HCT116 (cell line): ENCODE data around the gene FRMPD1. TPM values are rescaled to one million over a fixed set of nuclear protein-coding genes. Genes with fewer than 3 reads are reported as not detected.
"Not testable (repeated sequence)": the region's sequence is repeated elsewhere in the genome, so short reads cannot be mapped to it uniquely, and the experiment has no call there.

Experiments used
- ATAC-seq: fragments of 200-7000 bp; cut with Tn5 transposase; 2 replicates; pipeline ENCODE4 v1.9.1; 2020; ENCODE audit warnings: mild to moderate bottlenecking, moderate library complexity
- BruUV-seq: library from RNA; stranded (reverse); fragments of 400-500 nt; replicated peaks from 2 replicates; lab custom pipeline; 2021; lab: Mats Ljungman, UMichigan
- CTCF ChIA-PET: fragments of 300-600 bp; sonication (Branson Sonifier 250); formaldehyde crosslinking; loops from one replicate; lab custom pipeline; 2021; ENCODE audit warnings: antibody characterized with exemption; lab: Charles Lee
- POLR2A ChIA-PET: fragments of 300-600, 350-600 bp; sonication (Branson Sonifier 250); formaldehyde crosslinking; loops from one replicate; lab custom pipeline; 2021; ENCODE audit warnings: antibody characterized with exemption; lab: Charles Lee
- RAD21 ChIA-PET, 2 experiments: fragments of 300-600 bp; sonication (Branson Sonifier 250); formaldehyde crosslinking; loops; one replicate each; lab custom pipeline; 2023; ENCODE audit warnings: low total read pairs in 2 of 2; ENCODE audit not compliant: uncharacterized antibody in 2 of 2, unreplicated experiment in 2 of 2, low non-redundant PET in 1 of 2; lab: Charles Lee
- DNase-seq: peaks from one replicate; pipeline ENCODE4 v3.0.0-alpha.2; 2010; ENCODE audit warnings: low read depth, low spot score
- H2AFZ ChIP-seq: fragments of 200-600 bp; shearing (Covaris generic), sonication (generic); 2 replicates; pipeline ENCODE4 v1.6.1; 2017; ENCODE audit warnings: low read depth, mixed run types, mixed read lengths, antibody characterized with exemption, low read length; ENCODE audit not compliant: poor library complexity, severe bottlenecking
- H3K27ac ChIP-seq: 2 replicates; pipeline ENCODE4 v1.5.1; 2012; ENCODE audit warnings: low read depth, low read length
- H3K27me3 ChIP-seq: fragments of 200-600 bp; sonication (generic); 2 replicates; pipeline ENCODE4 v1.6.1; 2016; ENCODE audit warnings: mixed run types, low read length, mixed read lengths; ENCODE audit not compliant: insufficient read depth
- H3K36me3 ChIP-seq, 2 experiments: fragments of 200-500 bp in 1 of 2; fragments of 200-600 bp in 1 of 2; sonication (Bioruptor generic) in 1 of 2; sonication (generic) in 1 of 2; 2 replicates each; pipeline versions ENCODE4 v1.5.1 to v1.6.1; 2014 to 2016; ENCODE audit warnings: low read length in 2 of 2, inconsistent platforms in 1 of 2, mixed read lengths in 1 of 2, mixed run types in 1 of 2; ENCODE audit not compliant: insufficient read depth in 2 of 2, control insufficient read depth in 1 of 2
- H3K4me1 ChIP-seq, 2 experiments: fragments of 200-600 bp in 1 of 2; sonication (generic) in 1 of 2; 2 replicates each; pipeline versions ENCODE4 v1.5.1 to v1.6.1; 2012 to 2017; ENCODE audit warnings: low read length in 2 of 2, inconsistent platforms in 1 of 2, mild to moderate bottlenecking in 1 of 2, mixed read lengths in 1 of 2, mixed run types in 1 of 2, moderate library complexity in 1 of 2; ENCODE audit not compliant: insufficient read depth in 2 of 2, control insufficient read depth in 1 of 2
- H3K4me2 ChIP-seq: fragments of 200-600 bp; sonication (generic); 2 replicates; pipeline ENCODE4 v1.6.1; 2017; ENCODE audit warnings: mixed run types, low read length, mixed read lengths
- H3K4me3 ChIP-seq, 2 experiments: fragments of 200-600 bp in 1 of 2; sonication (generic) in 1 of 2; replicated peaks in 1 of 2; 2 replicates each; pipeline ENCODE4 v1.5.1; 2011 to 2016; ENCODE audit warnings: low read length in 2 of 2, control low read depth in 1 of 2, low read depth in 1 of 2, mild to moderate bottlenecking in 1 of 2, mixed read lengths in 1 of 2, mixed run types in 1 of 2
- H3K79me2 ChIP-seq: fragments of 200-600 bp; sonication (generic); 2 replicates; pipeline ENCODE4 v1.6.1; 2017; ENCODE audit warnings: mild to moderate bottlenecking, mixed run types, low read length, moderate library complexity, mixed read lengths; ENCODE audit not compliant: insufficient read depth
- H3K9ac ChIP-seq: fragments of 200-600 bp; sonication (generic); 2 replicates; pipeline ENCODE4 v1.6.1; 2016; ENCODE audit warnings: low read length, mixed read lengths
- H3K9me2 ChIP-seq: fragments of 200-600 bp; sonication (generic), shearing (Covaris generic); 2 replicates; pipeline ENCODE4 v1.6.1; 2017; ENCODE audit warnings: mixed run types, mild to moderate bottlenecking, moderate library complexity; ENCODE audit not compliant: insufficient read depth
- H3K9me3 ChIP-seq, 2 experiments: fragments of 200-500 bp in 1 of 2; fragments of 200-600 bp in 1 of 2; sonication (Bioruptor generic) in 1 of 2; sonication (generic) in 1 of 2; 2 replicates each; pipeline ENCODE4 v1.6.1; 2014 to 2017; ENCODE audit warnings: low read length in 2 of 2, mixed read lengths in 2 of 2, inconsistent platforms in 1 of 2, low read depth in 1 of 2, mild to moderate bottlenecking in 1 of 2, mixed run types in 1 of 2, moderate library complexity in 1 of 2; ENCODE audit not compliant: control insufficient read depth in 1 of 2, insufficient read depth in 1 of 2
- H4K20me1 ChIP-seq: fragments of 200-600 bp; sonication (generic), shearing (Covaris generic); 2 replicates; pipeline ENCODE4 v1.6.1; 2017; ENCODE audit warnings: mixed run types, mild to moderate bottlenecking, moderate library complexity; ENCODE audit not compliant: insufficient read depth
- CBX3 ChIP-seq: IDR thresholded peaks from 2 replicates; pipeline ENCODE4 v1.6.1; 2012; ENCODE audit warnings: low read depth
- CEBPB ChIP-seq: IDR thresholded peaks from 2 replicates; pipeline ENCODE4 v1.6.1; 2012; ENCODE audit warnings: low read depth
- EZH2 ChIP-seq: fragments of 200-600 bp; sonication (generic); IDR thresholded peaks from 2 replicates; pipeline ENCODE4 v1.6.1; 2017; ENCODE audit warnings: antibody characterized with exemption, mixed run types
- FOSL1 ChIP-seq: IDR thresholded peaks from 2 replicates; pipeline ENCODE4 v1.6.1; 2012; ENCODE audit warnings: low read depth
- POLR2A ChIP-seq: IDR thresholded peaks from 2 replicates; pipeline ENCODE4 v1.7.0; 2011; ENCODE audit warnings: borderline replicate concordance; ENCODE audit not compliant: insufficient read depth, insufficient read length; ENCODE audit errors: extremely low read depth
- POLR2AphosphoS5 ChIP-seq: IDR thresholded peaks from 2 replicates; pipeline ENCODE4 v1.6.1; 2011; ENCODE audit warnings: mild to moderate bottlenecking, low read depth, low read length, moderate library complexity
- SIN3A ChIP-seq: IDR thresholded peaks from 2 replicates; pipeline ENCODE4 v1.6.1; 2012; ENCODE audit warnings: low read depth
- TCF7L2 ChIP-seq: IDR thresholded peaks from 2 replicates; pipeline ENCODE4 v1.7.0; 2011; ENCODE audit warnings: borderline replicate concordance, inconsistent platforms; ENCODE audit not compliant: insufficient read depth, insufficient read length; ENCODE audit errors: extremely low read depth
- intact Hi-C: fragments of 100-400 bp; cut with micrococcal nuclease; formaldehyde crosslinking; loops from 2 replicates; pipeline ENCODE4 v1.10.0; 2022
- total RNA-seq: library from RNA; stranded (reverse); gene quantifications from one replicate; pipeline ENCODE4 v1.2.1, GENCODE V29; 2021; ENCODE audit not compliant: unreplicated experiment
- TF ChIP-seq, protein P1 (sequence below): IDR thresholded peaks from 2 replicates; pipeline ENCODE4 v1.6.1; 2012
- TF ChIP-seq, protein P2 (sequence below): IDR thresholded peaks from 2 replicates; pipeline ENCODE4 v1.6.1; 2012

The FRMPD1 gene
- total RNA-seq, 1 experiment from 2014 or later = 0.52 TPM

DNA sequence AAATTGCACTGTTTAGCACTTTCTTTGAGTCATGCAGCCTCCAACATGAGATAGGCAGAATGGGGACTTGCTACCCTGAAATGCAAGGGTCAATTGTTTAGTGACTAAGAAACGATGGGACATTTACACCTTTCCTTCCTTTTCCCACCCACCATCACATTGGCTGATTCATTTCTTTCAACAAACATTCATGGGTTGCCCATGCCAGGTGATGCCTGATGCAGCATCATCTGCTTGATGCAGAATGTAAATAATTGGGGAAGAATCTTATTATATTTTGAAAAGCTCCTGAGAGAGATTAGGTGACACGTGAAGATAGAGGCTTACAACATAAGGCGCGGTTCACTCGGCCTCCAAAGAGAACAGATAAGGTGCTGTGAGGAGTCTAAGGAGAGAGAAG is 98.4 kb downstream of the FRMPD1 start:
- no peak overlapping the region for H3K9ac ChIP-seq
- POLR2A ChIA-PET = no interaction called here

DNA sequence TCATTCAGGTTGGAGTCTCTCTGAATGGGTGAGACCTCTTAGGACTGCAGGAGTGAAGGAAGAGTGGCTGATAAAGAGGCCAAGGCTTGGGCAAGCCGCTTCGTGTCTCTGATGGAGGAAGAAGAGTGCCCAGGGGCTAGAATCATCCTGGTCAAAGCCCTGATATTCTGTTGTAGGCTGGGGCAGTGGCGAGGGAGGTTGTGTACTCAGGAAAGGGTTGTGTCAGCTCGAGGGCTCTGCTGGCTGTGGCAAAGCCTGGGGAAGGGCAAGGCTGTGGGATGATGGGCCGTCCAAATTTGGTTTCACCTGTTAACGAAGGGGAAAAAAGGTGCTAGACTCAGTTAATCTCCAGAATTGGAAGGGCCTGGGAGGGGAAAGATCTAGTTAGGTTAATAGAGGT is 100.4 kb downstream of the FRMPD1 start:
- Histone ChIP-seq H3K4me1 (peaks cover 5 to 23% of the 10 kb centered on the region in 2 experiments; a peak in 3 of 4 replicates), H3K9ac (no peak overlapping the region), H3K27me3 (no peaks in the 10 kb centered on the region), H2AFZ (no peak overlapping the region), H3K9me2 (no peaks in the 10 kb centered on the region), H4K20me1 (no peaks in the 10 kb centered on the region), H3K9me3 (no peaks in the 10 kb centered on the region), H3K4me3 (no peak overlapping the region), H3K36me3 (no peaks in the 10 kb centered on the region), H3K79me2 (peaks cover 9% of the 10 kb centered on the region; the same call in 1 of the 2 replicates), H3K27ac (no peak overlapping the region), H3K4me2 (no peak overlapping the region)
- no TSS peak for BruUV-seq
- POLR2A ChIA-PET = no interaction called here
- TF ChIP-seq TCF7L2 = no peak
- TF ChIP-seq CBX3 = no peak
- TF ChIP-seq, protein P1, sequence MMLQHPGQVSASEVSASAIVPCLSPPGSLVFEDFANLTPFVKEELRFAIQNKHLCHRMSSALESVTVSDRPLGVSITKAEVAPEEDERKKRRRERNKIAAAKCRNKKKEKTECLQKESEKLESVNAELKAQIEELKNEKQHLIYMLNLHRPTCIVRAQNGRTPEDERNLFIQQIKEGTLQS = no peak
- TF ChIP-seq POLR2A = no peak
- TF ChIP-seq EZH2 = no peak
- no peak for TF ChIP-seq SIN3A
- TF ChIP-seq POLR2AphosphoS5 = no peak
- CTCF ChIA-PET = no interaction called here
- ATAC-seq (no peak), DNase-seq (no peak)
- intact Hi-C loops = loop anchor here (10.0 kb wide), 1 partner anchor 104 kb away; no protein-coding TSS in a partner anchor
- RAD21 ChIA-PET = no interaction called here

More for the DNA sequence above, 98.4 kb downstream of the FRMPD1 start:
- H3K9me2 ChIP-seq = no peaks in the 10 kb centered on the region
- intact Hi-C loops = loop anchor here (5.0 to 10.0 kb wide), 2 partner anchors 167 to 264 kb away; partner anchors contain the start of gene POLR1E
- DNase-seq (no peak), ATAC-seq (no peak)
- ChIA-PET CTCF (no interaction called here), RAD21 (no interaction called here)
- H3K79me2 ChIP-seq = no peaks in the 10 kb centered on the region
- no peak overlapping the region for H2AFZ ChIP-seq
- no peaks in the 10 kb centered on the region for H3K27me3 ChIP-seq
- H3K4me2 ChIP-seq = no peak overlapping the region
- H4K20me1 ChIP-seq = no peaks in the 10 kb centered on the region
- no TSS peak for BruUV-seq
- no peaks in the 10 kb centered on the region for H3K36me3 ChIP-seq
- H3K9me3 ChIP-seq = no peaks in the 10 kb centered on the region
- H3K27ac ChIP-seq = no peak overlapping the region
- H3K4me3 ChIP-seq = no peak overlapping the region
- peaks cover 5 to 11% of the 10 kb centered on the region in 2 experiments; a peak in 3 of 4 replicates for H3K4me1 ChIP-seq
- TF ChIP-seq CEBPB = no peak
- TF ChIP-seq FOSL1 = no peak
- TF ChIP-seq TCF7L2 = no peak
- TF ChIP-seq, protein P2, sequence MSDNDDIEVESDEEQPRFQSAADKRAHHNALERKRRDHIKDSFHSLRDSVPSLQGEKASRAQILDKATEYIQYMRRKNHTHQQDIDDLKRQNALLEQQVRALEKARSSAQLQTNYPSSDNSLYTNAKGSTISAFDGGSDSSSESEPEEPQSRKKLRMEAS = no peak
- TF ChIP-seq SIN3A = no peak

DNA sequence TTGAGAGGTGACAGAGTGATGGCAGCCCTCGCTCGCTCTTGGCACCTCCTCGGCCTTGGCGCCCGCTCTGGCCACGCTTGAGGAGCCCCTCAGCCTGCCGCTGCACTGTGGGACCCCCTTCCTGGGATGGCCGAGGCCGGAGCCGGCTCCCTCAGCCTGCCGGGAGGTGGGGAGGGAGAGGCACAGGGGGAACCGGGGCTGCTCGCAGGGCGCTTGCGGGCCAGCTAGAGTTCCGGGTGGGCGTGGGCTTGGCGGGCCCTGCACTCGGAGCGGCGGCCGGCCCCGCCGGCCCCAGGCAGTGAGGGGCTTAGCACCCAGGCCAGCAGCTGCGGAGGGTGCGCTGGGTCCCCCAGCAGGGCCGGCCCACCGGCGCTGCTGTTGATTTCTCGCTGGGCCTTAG is 101.0 kb downstream of the FRMPD1 start:
- ATAC-seq, BruUV-seq, CTCF ChIA-PET: not testable (repeated sequence)

More for the DNA sequence above, 101.0 kb downstream of the FRMPD1 start:
- H3K4me3 ChIP-seq, H2AFZ ChIP-seq, H3K9ac ChIP-seq, H3K9me2 ChIP-seq, POLR2A ChIA-PET, H3K79me2 ChIP-seq, H3K9me3 ChIP-seq, H4K20me1 ChIP-seq, RAD21 ChIA-PET, DNase-seq, H3K4me2 ChIP-seq, H3K27ac ChIP-seq, H3K36me3 ChIP-seq, H3K27me3 ChIP-seq: not testable (repeated sequence)
- intact Hi-C loops = loop anchor here (10.0 kb wide), 1 partner anchor 103 kb away; no protein-coding TSS in a partner anchor
- peaks cover 5 to 26% of the 10 kb centered on the region in 2 experiments; a peak in 3 of 4 replicates for H3K4me1 ChIP-seq
